Mucosa of descending colon (tissue), 3 donors: Measurements from ENCODE around the gene PITPNC1. TPM values are rescaled to one million over a fixed set of nuclear protein-coding genes. Genes with fewer than 3 reads are reported as not detected.

Experiments
- ATAC-seq: fragments of 200-7000 bp; cut with Tn5 transposase; one replicate; pipeline ENCODE4 v1.9.1; 2020; ENCODE audit warnings: mild to moderate bottlenecking, moderate library complexity
- DNase-seq, 3 donors: peaks; one replicate each; pipeline ENCODE4 v3.0.0-alpha.2; 2020
- H3K36me3 ChIP-seq: fragments of 200-600 bp; one replicate; pipeline ENCODE4 v1.8.0; 2021; ENCODE audit warnings: low read depth, mild to moderate bottlenecking
- H3K4me1 ChIP-seq: fragments of 200-600 bp; one replicate; pipeline ENCODE4 v1.8.0; 2021; ENCODE audit warnings: low read depth, mild to moderate bottlenecking
- H3K4me3 ChIP-seq: fragments of 200-600 bp; one replicate; pipeline ENCODE4 v1.8.0; 2021; ENCODE audit warnings: mild to moderate bottlenecking
- H3K9me3 ChIP-seq: fragments of 200-600 bp; one replicate; pipeline ENCODE4 v1.8.0; 2021; ENCODE audit warnings: mild to moderate bottlenecking
- intact Hi-C, 2 donors: fragments of 100-400 bp; cut with DNase I in 1 of 2; cut with micrococcal nuclease in 1 of 2; formaldehyde crosslinking; loops; one replicate each; pipeline versions ENCODE4 v1.11.0 to v1.11.1; 2022; cut with DNase I, micrococcal nuclease
- total RNA-seq, 3 donors: library from RNA; stranded (reverse); fragmentation: NEBNext Ultra II Directional in 2 of 3; extraction: Animal tissue kit (Norgen Biotek cat#: 25700) in 2 of 3; gene quantifications; one replicate each; pipeline versions ENCODE4 v1.2.1 to v1.2.4, GENCODE V29; 2021 to 2023
- TF ChIP-seq, protein P1 (sequence below): fragments of 200-600 bp; IDR thresholded peaks from one replicate; pipeline ENCODE4 v1.8.0; 2022; ENCODE audit warnings: antibody characterized with exemption, mild to moderate bottlenecking
- donor health status: DM: no; HTN: no; CAD: no; lungs with moderate emphysema.
- donor health status: DM: no; HTN: no; CAD: no.
- donor health status: DM: no; HTN: yes; CAD: no.

PITPNC1 gene
- total RNA-seq, 3 donors from 2014 or later, result 10.7 to 11.4 (median 10.9) TPM

DNA sequence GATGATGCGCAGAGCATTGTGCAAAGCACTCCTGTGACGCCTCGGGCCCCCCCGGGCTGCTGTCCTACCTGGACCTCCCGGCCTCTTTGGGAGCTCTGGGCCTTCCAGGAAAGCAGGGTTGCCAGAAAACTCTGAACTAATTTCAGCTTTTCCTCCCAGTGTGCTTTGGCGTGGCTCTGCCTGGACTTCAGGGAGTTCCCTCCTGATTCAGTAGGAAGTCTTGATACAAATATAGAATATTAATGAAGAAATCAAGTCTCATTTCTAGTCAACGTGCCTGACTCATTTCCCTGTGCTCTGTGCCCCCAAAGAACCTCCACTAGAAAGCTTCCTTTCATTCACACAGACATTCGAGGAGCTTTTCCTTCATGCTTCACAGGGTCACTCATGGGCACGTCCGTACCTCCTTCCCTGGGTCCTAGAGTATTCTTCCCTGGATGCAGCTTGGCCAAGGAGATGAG lies 256.7 kb downstream of the PITPNC1 start:
- ATAC-seq, result no peak
- no peaks in the 10 kb centered on the region for H3K4me1 ChIP-seq
- H3K36me3 ChIP-seq, result no peaks in the 10 kb centered on the region
- TF ChIP-seq, protein P1, sequence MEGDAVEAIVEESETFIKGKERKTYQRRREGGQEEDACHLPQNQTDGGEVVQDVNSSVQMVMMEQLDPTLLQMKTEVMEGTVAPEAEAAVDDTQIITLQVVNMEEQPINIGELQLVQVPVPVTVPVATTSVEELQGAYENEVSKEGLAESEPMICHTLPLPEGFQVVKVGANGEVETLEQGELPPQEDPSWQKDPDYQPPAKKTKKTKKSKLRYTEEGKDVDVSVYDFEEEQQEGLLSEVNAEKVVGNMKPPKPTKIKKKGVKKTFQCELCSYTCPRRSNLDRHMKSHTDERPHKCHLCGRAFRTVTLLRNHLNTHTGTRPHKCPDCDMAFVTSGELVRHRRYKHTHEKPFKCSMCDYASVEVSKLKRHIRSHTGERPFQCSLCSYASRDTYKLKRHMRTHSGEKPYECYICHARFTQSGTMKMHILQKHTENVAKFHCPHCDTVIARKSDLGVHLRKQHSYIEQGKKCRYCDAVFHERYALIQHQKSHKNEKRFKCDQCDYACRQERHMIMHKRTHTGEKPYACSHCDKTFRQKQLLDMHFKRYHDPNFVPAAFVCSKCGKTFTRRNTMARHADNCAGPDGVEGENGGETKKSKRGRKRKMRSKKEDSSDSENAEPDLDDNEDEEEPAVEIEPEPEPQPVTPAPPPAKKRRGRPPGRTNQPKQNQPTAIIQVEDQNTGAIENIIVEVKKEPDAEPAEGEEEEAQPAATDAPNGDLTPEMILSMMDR, result no peak
- no peak for DNase-seq
- H3K4me3 ChIP-seq, result no peak overlapping the region
- H3K9me3 ChIP-seq, result no peaks in the 10 kb centered on the region
- intact Hi-C loops, result no loop called here

DNA sequence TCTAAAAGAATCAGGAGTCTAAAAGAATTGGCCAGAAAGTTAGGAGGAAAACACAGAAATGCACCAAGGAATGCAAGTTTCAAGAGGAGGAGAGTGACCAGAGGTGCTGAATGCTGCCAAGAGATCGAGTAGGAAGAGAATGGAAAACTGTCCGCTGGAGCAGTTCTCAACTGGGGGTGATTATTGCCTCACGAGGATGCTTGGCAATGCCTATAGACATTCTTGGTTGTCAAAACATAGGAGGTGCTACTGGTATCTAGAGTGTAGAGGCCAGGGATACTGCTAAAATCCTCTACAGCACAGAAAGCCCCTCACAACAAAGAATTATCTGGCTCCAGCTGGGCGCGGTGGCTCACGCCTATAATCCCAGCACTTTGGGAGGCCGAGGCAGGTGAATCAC lies 258.6 kb downstream of the PITPNC1 start:
- Histone ChIP-seq H3K4me3 (no peak overlapping the region), H3K4me1 (no peaks in the 10 kb centered on the region), H3K36me3 (no peaks in the 10 kb centered on the region), H3K9me3 (no peaks in the 10 kb centered on the region)
- TF ChIP-seq, protein P1, result no peak
- intact Hi-C loops, result no loop called here
- DNase-seq (no peak), ATAC-seq (no peak)

DNA sequence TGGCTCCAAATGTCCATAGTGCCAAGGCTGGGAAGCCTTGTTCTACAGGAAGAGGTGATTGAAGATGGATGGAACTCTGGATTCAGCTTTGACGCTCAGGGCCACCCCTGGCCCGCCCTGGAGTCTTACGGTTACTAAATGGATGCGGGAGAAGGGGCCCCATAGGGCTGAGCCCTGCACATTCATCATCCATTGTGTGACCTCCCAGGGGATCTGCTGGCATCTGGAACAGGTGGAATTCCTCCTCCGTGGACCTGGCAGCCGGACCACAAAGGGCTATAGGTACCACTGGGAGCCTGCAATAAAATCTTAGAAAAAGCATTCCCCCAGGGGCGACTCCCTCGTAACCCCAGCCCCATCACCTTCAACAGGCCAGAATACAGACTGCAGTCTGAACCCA lies 259.2 kb downstream of the PITPNC1 start:
- Histone ChIP-seq H3K36me3 (no peaks in the 10 kb centered on the region), H3K9me3 (no peaks in the 10 kb centered on the region), H3K4me1 (no peaks in the 10 kb centered on the region), H3K4me3 (no peak overlapping the region)
- ATAC-seq (no peak), DNase-seq (no peak)
- intact Hi-C loops, result no loop called here
- TF ChIP-seq, protein P1, result no peak

DNA sequence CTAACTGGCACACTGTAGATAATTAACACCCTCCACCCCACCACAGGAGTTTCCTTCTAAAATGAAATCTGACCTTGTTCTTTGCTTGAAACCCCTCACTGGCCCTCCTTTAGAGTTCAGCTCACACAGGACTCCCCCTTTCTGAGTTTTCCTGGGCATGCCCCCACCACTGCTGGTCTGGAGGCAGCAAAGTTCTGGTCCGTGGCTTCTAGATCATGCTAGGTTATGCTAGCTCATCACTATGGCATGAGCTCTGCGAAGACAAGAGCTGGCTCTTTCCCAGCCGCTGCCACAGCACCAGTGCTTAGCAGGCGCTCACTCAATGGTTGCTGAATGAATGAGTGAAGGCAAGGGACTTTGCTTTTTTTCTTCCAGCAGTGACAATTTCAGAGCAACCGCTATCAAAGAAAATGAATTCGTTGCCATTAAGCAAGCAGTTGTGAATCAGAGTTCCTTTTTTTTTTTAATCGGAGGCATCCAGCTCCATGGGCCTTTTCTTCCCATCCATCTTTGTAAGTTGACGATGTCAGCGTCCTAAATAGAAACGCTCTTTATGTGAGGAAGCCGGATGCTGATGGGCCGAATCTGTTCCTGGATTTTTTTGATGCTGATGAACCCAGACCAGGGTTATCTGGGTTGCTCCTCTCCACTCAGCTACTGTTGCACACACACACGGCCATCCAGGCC lies 259.9 kb downstream of the PITPNC1 start:
- ATAC-seq, result no peak

DNA sequence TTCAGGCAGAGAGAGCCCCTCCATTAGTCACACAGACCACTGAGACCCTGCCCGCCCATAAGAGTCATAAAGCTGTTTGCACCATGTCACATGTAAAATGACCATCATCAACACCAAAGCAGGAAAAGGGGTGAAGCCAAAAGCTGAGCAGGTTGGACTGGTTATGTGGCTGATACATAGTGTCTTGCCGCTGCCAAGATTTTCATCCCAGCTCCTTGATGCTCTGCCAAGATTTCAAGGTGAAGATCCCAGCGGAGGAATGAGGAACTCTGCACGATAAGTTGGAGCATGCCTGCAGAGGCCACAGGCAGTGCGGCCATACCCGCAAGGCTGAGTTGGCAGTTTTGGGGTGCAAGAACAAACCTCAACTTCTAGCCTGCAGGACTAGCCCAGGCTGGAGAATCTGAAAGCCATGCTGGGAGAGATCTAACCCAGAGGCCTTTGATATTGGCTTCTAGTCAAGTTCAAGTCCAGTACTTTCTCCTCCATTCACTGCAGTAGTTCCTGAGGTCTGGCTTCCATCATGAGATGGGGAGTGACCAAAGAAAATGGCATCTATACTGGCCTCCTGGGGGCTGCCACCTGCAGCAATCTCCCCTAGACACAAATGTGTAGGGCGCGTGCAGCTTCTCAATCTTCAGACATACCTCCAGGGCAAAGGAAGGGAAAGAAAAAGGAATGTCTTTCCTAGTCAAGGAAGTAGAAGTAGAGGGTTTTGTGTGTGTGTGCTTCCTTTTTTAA lies 261.0 kb downstream of the PITPNC1 start:
- intact Hi-C loops, result no loop called here
- DNase-seq (peak in 2 of 3 donors; percentile 30 to 64), ATAC-seq (peak; percentile 86)
- Histone ChIP-seq H3K4me1 (no peaks in the 10 kb centered on the region), H3K4me3 (no peak overlapping the region), H3K36me3 (no peaks in the 10 kb centered on the region), H3K9me3 (no peaks in the 10 kb centered on the region)
- TF ChIP-seq, protein P1, result no peak

More for the DNA sequence above, 259.9 kb downstream of the PITPNC1 start:
- no peak overlapping the region for H3K4me3 ChIP-seq
- H3K9me3 ChIP-seq, result no peaks in the 10 kb centered on the region
- no peaks in the 10 kb centered on the region for H3K4me1 ChIP-seq
- DNase-seq, result no peak
- intact Hi-C loops, result no loop called here
- no peaks in the 10 kb centered on the region for H3K36me3 ChIP-seq
- TF ChIP-seq, protein P1, result no peak
